KMS-11 (cell line): Measurements from ENCODE around the gene STK32C.
A peak's percentile ranks its signal among the peaks of the same experiment; 100 is the strongest.

Experiments
- H2AFZ ChIP-seq: fragments of 200-600 bp; sonication (generic); 2 replicates; pipeline ENCODE4 v1.6.1; 2016; ENCODE audit warnings: antibody characterized with exemption, mixed run types, low read depth
- H3K27ac ChIP-seq: fragments of 200-600 bp; sonication (generic); 2 replicates; pipeline ENCODE4 v1.6.1; 2016; ENCODE audit warnings: mild to moderate bottlenecking, mixed run types
- H3K27me3 ChIP-seq: fragments of 200-600 bp; sonication (generic); 2 replicates; pipeline ENCODE4 v1.6.1; 2017; ENCODE audit warnings: mild to moderate bottlenecking, low read depth, mixed run types, moderate library complexity; ENCODE audit not compliant: insufficient read depth
- H3K36me3 ChIP-seq: fragments of 200-600 bp; sonication (generic); 2 replicates; pipeline ENCODE4 v1.6.1; 2017; ENCODE audit warnings: mild to moderate bottlenecking, mixed run types; ENCODE audit not compliant: insufficient read depth
- H3K4me1 ChIP-seq: fragments of 200-600 bp; sonication (generic); 2 replicates; pipeline ENCODE4 v1.6.1; 2016; ENCODE audit warnings: mild to moderate bottlenecking, low read depth, mixed run types; ENCODE audit not compliant: poor library complexity, severe bottlenecking
- H3K4me2 ChIP-seq: fragments of 200-600 bp; sonication (generic); 2 replicates; pipeline ENCODE4 v1.7.0; 2016; ENCODE audit warnings: mild to moderate bottlenecking, mixed run types
- H3K4me3 ChIP-seq: fragments of 200-600 bp; sonication (generic); IDR thresholded peaks from 2 replicates; pipeline ENCODE4 v1.6.1; 2017; ENCODE audit warnings: low read depth, low read length, mixed read lengths; ENCODE audit not compliant: insufficient read depth
- H3K79me2 ChIP-seq: fragments of 200-600 bp; sonication (generic); 2 replicates; pipeline ENCODE4 v1.6.1; 2016; ENCODE audit warnings: low read depth, mixed run types; ENCODE audit not compliant: insufficient read depth
- H3K9ac ChIP-seq: fragments of 200-600 bp; sonication (generic); 2 replicates; pipeline ENCODE4 v1.6.1; 2016; ENCODE audit warnings: mild to moderate bottlenecking, mixed run types
- H4K20me1 ChIP-seq: fragments of 200-600 bp; sonication (generic); 2 replicates; pipeline ENCODE4 v1.6.1; 2016; ENCODE audit warnings: mild to moderate bottlenecking, mixed run types; ENCODE audit not compliant: insufficient read depth
- TF ChIP-seq, protein P1 (sequence below): fragments of 200-600 bp; sonication (generic); conservative IDR thresholded peaks from 2 replicates; pipeline ENCODE4 v1.6.1; 2017; ENCODE audit warnings: low read depth, mild to moderate bottlenecking, antibody characterized with exemption, low read length, moderate library complexity, mixed read lengths

STK32C gene

DNA sequence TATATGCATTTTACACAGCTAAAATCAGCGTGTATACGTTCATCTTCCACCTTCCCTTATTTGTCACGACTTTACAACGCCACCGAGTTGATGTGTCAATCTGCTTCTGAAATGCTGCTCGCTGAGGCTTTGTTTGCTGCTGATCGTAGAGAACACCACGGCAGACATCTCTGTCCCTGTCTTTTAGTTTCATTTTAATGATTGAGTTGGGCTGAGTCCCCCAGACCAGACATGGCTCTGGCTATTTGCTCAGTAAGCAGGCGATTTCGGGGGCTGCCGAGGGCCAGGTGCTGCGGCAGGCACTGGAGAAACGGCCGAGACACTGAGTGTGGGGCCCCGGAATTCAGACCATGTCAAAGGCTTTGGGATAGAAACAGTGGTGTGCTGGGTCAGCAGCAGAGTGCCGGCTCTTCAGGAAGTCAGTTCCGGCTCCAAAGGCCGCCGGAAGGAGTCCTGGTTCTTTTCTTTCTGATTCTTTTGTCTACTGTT, 29.2 kb upstream of the STK32C start:
- Histone ChIP-seq H3K36me3 (no peaks in the 10 kb centered on the region), H2AFZ (peak overlapping the region; percentile 18; the same call in 1 of the 2 replicates), H3K27me3 (no peaks in the 10 kb centered on the region), H4K20me1 (no peaks in the 10 kb centered on the region), H3K4me2 (0 out of 2 replicates have a peak overlapping the region, but pooled peaks have one; percentile 18), H3K4me1 (no peaks in the 10 kb centered on the region), H3K9ac (peak overlapping the region; percentile 25; the same call in 1 of the 2 replicates), H3K27ac (no peak overlapping the region), H3K79me2 (no peaks in the 10 kb centered on the region), H3K4me3 (no peak overlapping the region)
- TF ChIP-seq, protein P1, sequence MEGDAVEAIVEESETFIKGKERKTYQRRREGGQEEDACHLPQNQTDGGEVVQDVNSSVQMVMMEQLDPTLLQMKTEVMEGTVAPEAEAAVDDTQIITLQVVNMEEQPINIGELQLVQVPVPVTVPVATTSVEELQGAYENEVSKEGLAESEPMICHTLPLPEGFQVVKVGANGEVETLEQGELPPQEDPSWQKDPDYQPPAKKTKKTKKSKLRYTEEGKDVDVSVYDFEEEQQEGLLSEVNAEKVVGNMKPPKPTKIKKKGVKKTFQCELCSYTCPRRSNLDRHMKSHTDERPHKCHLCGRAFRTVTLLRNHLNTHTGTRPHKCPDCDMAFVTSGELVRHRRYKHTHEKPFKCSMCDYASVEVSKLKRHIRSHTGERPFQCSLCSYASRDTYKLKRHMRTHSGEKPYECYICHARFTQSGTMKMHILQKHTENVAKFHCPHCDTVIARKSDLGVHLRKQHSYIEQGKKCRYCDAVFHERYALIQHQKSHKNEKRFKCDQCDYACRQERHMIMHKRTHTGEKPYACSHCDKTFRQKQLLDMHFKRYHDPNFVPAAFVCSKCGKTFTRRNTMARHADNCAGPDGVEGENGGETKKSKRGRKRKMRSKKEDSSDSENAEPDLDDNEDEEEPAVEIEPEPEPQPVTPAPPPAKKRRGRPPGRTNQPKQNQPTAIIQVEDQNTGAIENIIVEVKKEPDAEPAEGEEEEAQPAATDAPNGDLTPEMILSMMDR, result no peak

DNA sequence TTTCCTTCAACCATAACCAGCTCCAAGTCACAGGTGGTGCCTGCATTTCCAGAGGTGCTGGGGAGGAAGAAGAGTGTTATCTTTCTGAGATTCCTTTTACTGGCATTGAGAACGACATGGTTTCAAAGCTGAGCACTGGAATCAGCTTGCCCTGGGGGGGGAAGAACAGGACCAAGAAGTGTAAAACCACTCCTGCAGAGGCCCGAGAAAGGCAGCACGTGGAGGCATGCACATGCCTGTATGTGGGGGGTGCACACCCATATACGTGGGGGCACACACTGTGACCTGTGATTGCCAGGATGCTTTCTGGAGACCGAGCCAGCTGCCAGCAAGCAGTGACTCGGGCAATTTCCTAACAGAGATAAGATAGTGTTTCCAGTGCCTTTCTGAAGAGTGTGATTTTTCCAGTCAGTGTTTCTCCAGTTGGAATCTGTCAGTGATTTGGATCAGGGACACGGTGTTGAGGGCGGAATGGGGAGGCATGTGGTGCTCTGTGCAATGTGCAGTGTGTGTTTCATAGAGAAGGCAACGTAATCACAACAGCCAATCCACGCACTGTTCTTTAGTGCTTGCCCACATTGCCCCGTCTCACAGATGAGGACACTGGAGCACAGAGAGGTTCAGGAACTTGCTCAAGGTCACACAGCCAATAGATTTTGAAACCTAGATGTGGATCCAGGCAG, 28.5 kb upstream of the STK32C start:
- 0 out of 2 replicates have a peak overlapping the region, but pooled peaks have one; percentile 18 for H2AFZ ChIP-seq
- no peak overlapping the region for H3K27ac ChIP-seq

DNA sequence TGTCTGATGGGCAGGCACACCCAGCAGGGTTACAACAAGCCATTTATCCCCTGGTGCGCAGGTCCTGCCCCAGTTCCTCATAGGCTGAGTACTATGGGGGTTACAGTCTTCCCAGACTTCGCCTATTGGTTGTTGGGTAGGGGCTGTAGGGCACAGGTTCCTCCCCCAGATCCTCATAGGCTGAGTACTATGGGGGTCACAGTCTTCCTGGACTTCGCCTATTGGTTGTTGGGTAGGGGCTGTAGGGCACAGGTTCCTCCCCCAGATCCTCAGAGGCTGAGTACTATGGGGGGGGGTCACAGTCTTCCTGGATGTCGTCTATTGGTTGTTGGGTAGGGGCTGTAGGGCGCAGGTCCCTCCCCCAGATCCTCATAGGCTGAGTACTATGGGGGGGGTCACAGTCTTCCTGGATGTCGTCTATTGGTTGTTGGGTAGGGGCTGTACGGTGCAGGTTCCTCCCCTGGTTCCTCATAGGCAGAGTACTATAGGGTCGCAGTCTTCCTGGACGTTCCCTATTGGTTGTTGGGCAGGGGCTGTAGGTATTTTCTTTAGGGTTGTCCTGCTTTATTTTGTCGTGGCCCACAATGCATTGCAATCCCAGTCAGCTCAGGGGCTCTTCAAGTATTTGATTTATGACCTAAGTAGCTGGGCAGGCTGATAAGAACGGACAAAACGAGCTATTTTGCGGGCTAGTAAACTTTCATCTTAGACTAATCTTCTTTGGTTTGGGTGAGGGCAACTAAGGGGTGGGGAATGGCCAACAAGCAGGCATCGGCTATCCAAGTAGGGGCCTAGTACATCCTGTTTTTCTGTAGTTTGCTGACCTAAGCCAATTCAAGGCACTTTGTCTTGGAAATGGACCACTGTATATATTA, 27.7 kb upstream of the STK32C start:
- Histone ChIP-seq H3K27me3 (no peaks in the 10 kb centered on the region), H3K4me2 (no peak overlapping the region), H3K27ac (no peak overlapping the region), H3K36me3 (no peaks in the 10 kb centered on the region), H2AFZ (no peak overlapping the region), H3K4me3 (no peak overlapping the region), H4K20me1 (no peaks in the 10 kb centered on the region), H3K79me2 (peaks cover 11% of the 10 kb centered on the region), H3K9ac (no peak overlapping the region), H3K4me1 (peaks cover 5% of the 10 kb centered on the region)
- TF ChIP-seq, protein P1, result no peak

More for the DNA sequence above, 28.5 kb upstream of the STK32C start:
- Histone ChIP-seq H4K20me1 (no peaks in the 10 kb centered on the region), H3K9ac (no peak overlapping the region), H3K27me3 (no peaks in the 10 kb centered on the region), H3K79me2 (peaks cover 3% of the 10 kb centered on the region), H3K36me3 (no peaks in the 10 kb centered on the region), H3K4me2 (no peak overlapping the region), H3K4me3 (no peak overlapping the region), H3K4me1 (no peaks in the 10 kb centered on the region)
- TF ChIP-seq, protein P1, result no peak

DNA sequence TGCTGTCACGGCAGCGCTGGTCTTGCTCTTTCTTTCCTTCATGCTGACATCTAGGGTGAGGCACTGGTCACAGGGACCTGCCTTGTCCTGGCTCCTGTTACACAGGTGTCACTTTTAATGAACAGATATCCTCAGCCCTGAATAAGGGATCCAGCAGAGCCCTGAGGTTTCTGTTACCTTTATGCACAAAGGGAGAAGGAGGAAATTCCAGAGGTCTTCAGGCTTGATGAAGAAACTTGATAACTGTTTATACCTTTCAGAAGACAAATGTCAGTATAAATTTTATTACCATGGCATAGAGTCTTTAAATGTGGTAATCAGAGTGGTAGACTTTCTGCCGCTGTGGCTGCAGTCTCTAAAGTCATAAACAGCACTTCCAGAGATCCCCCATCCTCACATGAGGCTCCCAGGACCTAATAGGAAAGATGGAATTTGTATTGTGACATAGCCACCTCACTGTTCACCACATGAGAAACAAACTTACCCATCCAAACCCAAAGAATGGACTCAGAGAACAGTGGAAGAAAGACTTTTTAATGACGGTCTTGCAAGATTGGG, 27.0 kb upstream of the STK32C start:
- H3K4me3 ChIP-seq, result no peak overlapping the region
- no peaks in the 10 kb centered on the region for H3K36me3 ChIP-seq
- H3K4me1 ChIP-seq, result peaks cover 12% of the 10 kb centered on the region
- no peaks in the 10 kb centered on the region for H4K20me1 ChIP-seq
- H3K9ac ChIP-seq, result no peak overlapping the region
- no peaks in the 10 kb centered on the region for H3K27me3 ChIP-seq
- H2AFZ ChIP-seq, result no peak overlapping the region
- no peak overlapping the region for H3K27ac ChIP-seq
- H3K4me2 ChIP-seq, result no peak overlapping the region
- H3K79me2 ChIP-seq, result peaks cover 18% of the 10 kb centered on the region
- TF ChIP-seq, protein P1, result no peak
